GM18502 (cell line): Measurements from ENCODE around the gene RETREG3.
"Not testable (repeated sequence)": the region's sequence is repeated elsewhere in the genome, so short reads cannot be mapped to it uniquely, and the experiment has no call there.

Experiments used
- ATAC-seq: cut with Tn5 transposase; IDR thresholded peaks from one replicate; pipeline ENCODE4 v1.9.1; 2021; ENCODE audit warnings: mild to moderate bottlenecking; ENCODE audit not compliant: unreplicated experiment, poor library complexity

The RETREG3 gene

GRCh38 chr17:42609182-42609813 is at the start of gene RETREG3, which contains the start of gene TUBG1:
Gene RETREG3 (minus strand): TSS chr17:42609374. CDS start chr17:42609324, 50 bp downstream.
Gene TUBG1 (plus strand): TSS chr17:42609683. CDS start chr17:42609738, 55 bp downstream.
- ATAC-seq: peak; percentile 81

- no peak for ATAC-seq
Measured at GRCh38 chr17:42657824-42658588, 48.8 kb upstream of the RETREG3 start.

GRCh38 chr17:42655528-42655927 is 46.4 kb upstream of the RETREG3 start:
- ATAC-seq: no peak

GRCh38 chr17:42653179-42654124 is 44.3 kb upstream of the RETREG3 start:
- no peak for ATAC-seq

- ATAC-seq: no peak
Measured at GRCh38 chr17:42651392-42651791, 42.2 kb upstream of the RETREG3 start.

GRCh38 chr17:42647778-42648177 is 38.6 kb upstream of the RETREG3 start:
- ATAC-seq: no peak

- ATAC-seq: no peak
Measured at GRCh38 chr17:42642336-42642735, 33.2 kb upstream of the RETREG3 start.

- no peak for ATAC-seq
Measured at GRCh38 chr17:42640121-42640520, 30.9 kb upstream of the RETREG3 start.

GRCh38 chr17:42639525-42640113 is 30.4 kb upstream of the RETREG3 start:
- no peak for ATAC-seq

- ATAC-seq: no peak
Measured at GRCh38 chr17:42632949-42633444, 23.8 kb upstream of the RETREG3 start.

- ATAC-seq: no peak
Measured at GRCh38 chr17:42629411-42630009, 20.3 kb upstream of the RETREG3 start.

- not testable (repeated sequence) for ATAC-seq
Measured at GRCh38 chr17:42627032-42627764, 18.0 kb upstream of the RETREG3 start.

- no peak for ATAC-seq
Measured at GRCh38 chr17:42623732-42624596, 14.8 kb upstream of the RETREG3 start.

- ATAC-seq: no peak
Measured at GRCh38 chr17:42623271-42623670, 14.1 kb upstream of the RETREG3 start.

- ATAC-seq: not testable (repeated sequence)
Measured at GRCh38 chr17:42621987-42622386, 12.8 kb upstream of the RETREG3 start.

- peak; percentile 76 for ATAC-seq
Measured at GRCh38 chr17:42618442-42619150, 9.4 kb upstream of the RETREG3 start.

- peak; percentile 30 for ATAC-seq
Measured at GRCh38 chr17:42617956-42618431, 8.8 kb upstream of the RETREG3 start.
